HepG2 (cell line): ENCODE results near the gene ABI2.

Source experiments
- HIVEP1 ChIP-seq: sonication (generic); formaldehyde crosslinking; IDR thresholded peaks from 2 replicates; pipeline ENCODE4 v1.4.0; 2020; ENCODE audit warnings: mild to moderate bottlenecking, missing genetic modification reagents
- HNRNPH1 ChIP-seq: fragments of 200-400 bp; formaldehyde crosslinking; optimal IDR thresholded peaks from 2 replicates; pipeline ENCODE3; 2017; ENCODE audit warnings: mild to moderate bottlenecking, low read depth, low read length
- POLR2A ChIP-seq, 2 experiments: IDR thresholded peaks; 2 replicates each; pipeline ENCODE4 v1.6.1; 2011; ENCODE audit warnings: low read depth in 2 of 2, low read length in 2 of 2, mild to moderate bottlenecking in 1 of 2, moderate library complexity in 1 of 2; ENCODE audit not compliant: insufficient read depth in 1 of 2
- SAFB2 ChIP-seq: sonication (generic); formaldehyde crosslinking; IDR thresholded peaks from 2 replicates; pipeline ENCODE4 v1.5.1; 2020; ENCODE audit warnings: missing genetic modification reagents, low read depth, mild to moderate bottlenecking, borderline replicate concordance
- ZZZ3 ChIP-seq: sonication (generic); formaldehyde crosslinking; IDR thresholded peaks from 2 replicates; pipeline ENCODE4 v1.4.0; 2020; ENCODE audit warnings: missing genetic modification reagents, mild to moderate bottlenecking, borderline replicate concordance

DNA sequence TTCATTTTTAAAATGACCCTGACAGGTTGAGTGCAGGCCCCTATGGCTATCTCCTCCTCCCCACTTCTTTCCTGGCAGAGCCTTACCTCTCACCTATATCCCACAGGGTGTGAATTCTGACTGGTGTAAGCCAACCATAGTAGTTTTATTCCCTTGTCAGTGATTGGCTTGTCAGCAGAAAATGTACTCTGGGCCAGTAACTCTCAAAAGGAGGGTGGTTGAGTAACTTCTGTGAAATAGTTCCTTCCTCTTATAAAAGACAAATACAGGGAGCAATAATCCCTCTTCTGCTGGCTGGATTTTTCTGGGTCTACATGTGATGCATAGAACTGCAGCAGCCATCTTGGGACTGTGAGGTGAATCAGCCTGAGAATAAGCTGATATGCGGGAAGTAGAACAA, 123.5 kb downstream of the ABI2 start:
- TF ChIP-seq POLR2A (IDR thresholded peaks at IDR 0.05; ENCODE audit: insufficient read depth in 1 of 2, low read depth in 2 of 2, low read length in 2 of 2) (no peak), HNRNPH1 (no peak), SAFB2 (CRISPR knock-in tag) (no peak), ZZZ3 (no peak), HIVEP1 (CRISPR knock-in tag) (no peak)
